GM12878 (cell line): ENCODE measurements around the gene SRRM2. TPM values are rescaled to one million over a fixed set of nuclear protein-coding genes. Genes with fewer than 3 reads are reported as not detected.

ENCODE experiments used
- ATAC-seq: fragments of 200-7000 bp; cut with Tn5 transposase; 3 replicates; pipeline ENCODE4 v1.9.1; 2020; ENCODE audit warnings: mild to moderate bottlenecking, moderate library complexity
- BruUV-seq: library from RNA; stranded (reverse); fragments of 400-500 nt; replicated peaks from 2 replicates; lab custom pipeline; 2021; lab: Mats Ljungman, UMichigan
- CTCF ChIA-PET: fragments of 300-600 bp; sonication (Branson Sonifier 250); formaldehyde crosslinking; extraction: SDS; loops from one replicate; lab custom pipeline; 2021; ENCODE audit warnings: inconsistent platforms; lab: Yijun Ruan, JAX
- POLR2A ChIA-PET: fragments of 350-600 bp; formaldehyde crosslinking; extraction: SDS; loops from one replicate; lab custom pipeline; 2021; ENCODE audit warnings: inconsistent platforms; lab: Charles Lee
- RAD21 ChIA-PET: fragments of 300-600 bp; sonication (Branson Sonifier 250); formaldehyde crosslinking; loops from one replicate; lab custom pipeline; 2023; ENCODE audit warnings: antibody characterized with exemption; ENCODE audit not compliant: unreplicated experiment; lab: Charles Lee
- SMC1A ChIA-PET: fragments of 300-600 bp; sonication (Branson Sonifier 250); formaldehyde crosslinking; loops from one replicate; lab custom pipeline; 2023; ENCODE audit not compliant: unreplicated experiment, uncharacterized antibody; lab: Charles Lee
- DNase-seq: peaks from one replicate; pipeline ENCODE4 v3.0.0-alpha.2; 2011; ENCODE audit warnings: low read depth, low spot score
- FAIRE-seq: peaks from 3 replicates; lab custom pipeline; 2011; peaks lifted over from hg19 to GRCh38; lab: Jason Lieb, UNC
- H2AFZ ChIP-seq: 2 replicates; pipeline ENCODE4 v1.6.0; 2011; ENCODE audit warnings: low read depth, low read length, control low read depth; ENCODE audit not compliant: control insufficient read depth
- H3K27ac ChIP-seq: 2 replicates; pipeline ENCODE4 v1.5.1; 2011; ENCODE audit warnings: control low read depth; ENCODE audit not compliant: control insufficient read depth, insufficient read depth
- H3K27me3 ChIP-seq, 2 experiments: replicated peaks in 1 of 2; 2 replicates each; pipeline versions ENCODE4 v1.6.0 to v1.6.1; 2011; ENCODE audit warnings: low read length in 1 of 2; ENCODE audit not compliant: control insufficient read depth in 2 of 2, insufficient read depth in 2 of 2
- H3K36me3 ChIP-seq, 2 experiments: 2 replicates each; pipeline ENCODE4 v1.5.1; 2011; ENCODE audit warnings: low read length in 1 of 2; ENCODE audit not compliant: control insufficient read depth in 2 of 2, insufficient read depth in 2 of 2
- H3K4me1 ChIP-seq: 2 replicates; pipeline ENCODE4 v1.6.1; 2011; ENCODE audit warnings: mild to moderate bottlenecking, low read length, moderate library complexity, mixed read lengths; ENCODE audit not compliant: control insufficient read depth, insufficient read depth
- H3K4me2 ChIP-seq: 2 replicates; pipeline ENCODE4 v1.6.0; 2011; ENCODE audit warnings: control low read depth; ENCODE audit not compliant: control insufficient read depth, insufficient read depth
- H3K4me3 ChIP-seq: fragments of 200-600 bp; sonication (generic); 2 replicates; pipeline ENCODE4 v1.5.1; 2016
- H3K79me2 ChIP-seq: 2 replicates; pipeline ENCODE4 v1.6.0; 2011; ENCODE audit warnings: low read length; ENCODE audit not compliant: control insufficient read depth, insufficient read depth
- H3K9ac ChIP-seq: 2 replicates; pipeline ENCODE4 v1.8.0; 2011; ENCODE audit warnings: low read length, control low read depth, mixed read lengths; ENCODE audit not compliant: control insufficient read depth, insufficient read depth
- H3K9me3 ChIP-seq: replicated peaks from 3 replicates; pipeline ENCODE4 v1.5.1; 2011; ENCODE audit warnings: mild to moderate bottlenecking, low read length; ENCODE audit not compliant: control insufficient read depth, insufficient read depth
- H4K20me1 ChIP-seq: 2 replicates; pipeline ENCODE4 v1.6.0; 2011; ENCODE audit not compliant: control insufficient read depth, insufficient read depth
- CREM ChIP-seq: IDR thresholded peaks from 2 replicates; pipeline ENCODE4 v1.6.1; 2014; ENCODE audit warnings: antibody characterized with exemption, low read depth
- CTCF ChIP-seq, 3 experiments: IDR thresholded peaks in 2 of 3; conservative IDR thresholded peaks in 1 of 3; 2 replicates each; pipeline ENCODE4 v1.5.1; 2011; ENCODE audit warnings: low read depth in 3 of 3, low read length in 3 of 3, mild to moderate bottlenecking in 3 of 3, control low read depth in 2 of 3, moderate library complexity in 2 of 3, inconsistent platforms in 1 of 3, mixed read lengths in 1 of 3; ENCODE audit not compliant: control insufficient read depth in 2 of 3, insufficient read depth in 1 of 3; ENCODE audit errors: extremely low read depth in 1 of 3
- SMARCA5 ChIP-seq: fragments of 450-650 bp; IDR thresholded peaks from 2 replicates; pipeline ENCODE4 v1.6.1; 2017; ENCODE audit warnings: mild to moderate bottlenecking
- TBL1XR1 ChIP-seq: IDR thresholded peaks from 2 replicates; pipeline ENCODE4 v1.6.1; 2012; ENCODE audit warnings: low read depth, low read length, improper control_type of control experiment
- ZBTB33 ChIP-seq: fragments of 450-650 bp; IDR thresholded peaks from 2 replicates; pipeline ENCODE4 v1.6.1; 2017; ENCODE audit warnings: mild to moderate bottlenecking
- ZNF622 ChIP-seq: fragments of 450-650 bp; IDR thresholded peaks from 2 replicates; pipeline ENCODE4 v1.6.1; 2017; ENCODE audit warnings: mild to moderate bottlenecking, inconsistent platforms
- WGBS: methylation state at CpG from one replicate; pipeline ENCODE4 v1.1.6; 2016; ENCODE audit warnings: low lambda C conversion rate; ENCODE audit not compliant: insufficient replicate concordance, insufficient coverage; ENCODE audit errors: missing lambda C conversion rate; 5-methylcytosine and 5-hydroxymethylcytosine counted together
- in situ Hi-C: fragments of 300-500 bp; cut with MboI; formaldehyde crosslinking; loops from 9 replicates; pipeline ENCODE4 v1.14.3; 2018; ENCODE audit warnings: mixed read lengths
- intact Hi-C: fragments of 100-400 bp; cut with micrococcal nuclease; formaldehyde crosslinking; loops from one replicate; pipeline ENCODE4 v1.14.2; 2022; ENCODE audit not compliant: unreplicated experiment
- polyA plus RNA-seq, 11 experiments: library from polyadenylated mRNA; depleted of rRNA in 4 of 11; unstranded in 6 of 11; stranded (reverse) in 5 of 11; fragments of >200 nt; fragmentation: Nextera tagmentation in 4 of 11; fragmentation: Illumina TruSeq in 1 of 11; extraction: Ambion mirVana in 4 of 11; extraction: Trizol in 1 of 11; gene quantifications; 1 replicate in 1 of 11; 2 replicates in 10 of 11; pipeline versions ENCODE4 v1.2.1 to v1.2.3, GENCODE V29; 2011 to 2016; ENCODE audit warnings: inconsistent platforms in 2 of 11, missing spikeins in 2 of 11, low read depth in 1 of 11
- total RNA-seq, 4 experiments: library from RNA; depleted of rRNA in 3 of 4; stranded (reverse); fragments of >200 nt in 3 of 4; fragmentation: Illumina TruSeq in 1 of 4; extraction: Trizol in 1 of 4; gene quantifications; 2 replicates each; pipeline versions ENCODE4 v1.2.1 to v1.2.3, GENCODE V29; 2013 to 2021

SRRM2 gene
- total and polyA plus RNA-seq, 10 of the 15 experiments (the other 5 are each of a cell fraction or from before 2014, with no cell fraction given), result 30.1 to 502 (median 196) TPM

GRCh38 chr16:2784358-2785100 is 32.1 kb downstream of the SRRM2 start:
- no peaks in the 10 kb centered on the region for H3K9me3 ChIP-seq
- no peak overlapping the region for H2AFZ ChIP-seq
- TF ChIP-seq TBL1XR1, result no peak
- TF ChIP-seq ZNF622, result no peak
- TF ChIP-seq SMARCA5, result no peak
- DNase-seq (no peak), FAIRE-seq (no peak), ATAC-seq (no peak)
- no peaks in the 10 kb centered on the region for H3K36me3 ChIP-seq
- 38% methylated on average over 15 of the region's 15 CpGs for WGBS
- no TSS peak for BruUV-seq
- no peak overlapping the region for H3K27ac ChIP-seq
- H3K4me1 ChIP-seq, result no peaks in the 10 kb centered on the region
- H4K20me1 ChIP-seq, result no peaks in the 10 kb centered on the region
- intact Hi-C loops, result no loop called here
- H3K4me3 ChIP-seq, result no peak overlapping the region
- no peak overlapping the region for H3K9ac ChIP-seq
- SMC1A ChIA-PET, result no interaction called here
- POLR2A ChIA-PET, result no interaction called here
- RAD21 ChIA-PET, result no interaction called here
- CTCF ChIA-PET, result no interaction called here
- in situ Hi-C loops, result no loop called here
- peaks cover 2 to 7% of the 10 kb centered on the region in 2 experiments; a peak in 3 of 4 replicates for H3K27me3 ChIP-seq
- no peaks in the 10 kb centered on the region for H3K79me2 ChIP-seq
- H3K4me2 ChIP-seq, result no peak overlapping the region

- no peaks in the 10 kb centered on the region for H3K79me2 ChIP-seq
- peaks cover 2 to 7% of the 10 kb centered on the region in 2 experiments; a peak in 3 of 4 replicates for H3K27me3 ChIP-seq
- 13% methylated on average over 74 of the region's 79 CpGs for WGBS
- H3K4me2 ChIP-seq, result no peak overlapping the region
- no peaks in the 10 kb centered on the region for H4K20me1 ChIP-seq
- no peak overlapping the region for H2AFZ ChIP-seq
- no peak overlapping the region for H3K27ac ChIP-seq
- TF ChIP-seq ZBTB33 (peak; percentile 65; the same call in 1 of the 2 replicates), CTCF (IDR thresholded peaks at IDR 0.05 in 2 of 3, conservative IDR thresholded peaks at IDR 0.05 in 1 of 3; ENCODE audit: control insufficient read depth in 2 of 3, extremely low read depth in 1 of 3, insufficient read depth in 1 of 3, low read depth in 3 of 3, low read length in 3 of 3) (0 out of 6 replicates have a peak, but pooled peaks of 1 of the 3 experiments have one; percentile 5), CREM (no peak)
- ChIA-PET CTCF (no interaction called here), POLR2A (no interaction called here), SMC1A (no interaction called here), RAD21 (no interaction called here)
- FAIRE-seq (no peak), ATAC-seq (peak; percentile 27; the same call in 1 of the 3 replicates), DNase-seq (no peak)
- in situ Hi-C loops, result no loop called here
- BruUV-seq, result no TSS peak
- H3K4me3 ChIP-seq, result no peak overlapping the region
- no peaks in the 10 kb centered on the region for H3K9me3 ChIP-seq
- no peak overlapping the region for H3K9ac ChIP-seq
- intact Hi-C loops, result no loop called here
- no peaks in the 10 kb centered on the region for H3K36me3 ChIP-seq
- no peaks in the 10 kb centered on the region for H3K4me1 ChIP-seq
Observed at GRCh38 chr16:2785101-2785991, 32.9 kb downstream of the SRRM2 start.
